WTC11 (cell line): ENCODE data around the gene BLOC1S5.

Experiments used
- ELF4 ChIP-seq: sonication (generic); formaldehyde crosslinking; IDR thresholded peaks from 2 replicates; pipeline ENCODE4 v1.8.1; 2022; ENCODE audit warnings: low read depth, mild to moderate bottlenecking, moderate library complexity, missing genetic modification reagents
- ESRRA ChIP-seq: sonication (generic); formaldehyde crosslinking; IDR thresholded peaks from 2 replicates; pipeline ENCODE4 v1.8.1; 2022; ENCODE audit warnings: mild to moderate bottlenecking, missing genetic modification reagents, borderline replicate concordance
- FOXP1 ChIP-seq: sonication (generic); formaldehyde crosslinking; IDR thresholded peaks from 2 replicates; pipeline ENCODE4 v1.8.0; 2022; ENCODE audit warnings: missing genetic modification reagents, mild to moderate bottlenecking, moderate library complexity, borderline replicate concordance
- NR3C1 ChIP-seq: sonication (generic); formaldehyde crosslinking; conservative IDR thresholded peaks from 2 replicates; pipeline ENCODE4 v1.8.1; 2023; ENCODE audit warnings: low read depth, mild to moderate bottlenecking, missing genetic modification reagents
- SP1 ChIP-seq: sonication (generic); formaldehyde crosslinking; conservative IDR thresholded peaks from 2 replicates; pipeline ENCODE4 v1.8.1; 2022; ENCODE audit warnings: missing genetic modification reagents
- TEAD4 ChIP-seq: sonication (generic); formaldehyde crosslinking; IDR thresholded peaks from 2 replicates; pipeline ENCODE4 v1.8.0; 2022; ENCODE audit warnings: mild to moderate bottlenecking, missing genetic modification reagents
- ZNF232 ChIP-seq: sonication (generic); formaldehyde crosslinking; IDR thresholded peaks from 2 replicates; pipeline ENCODE4 v1.8.0; 2022; ENCODE audit warnings: mild to moderate bottlenecking, missing genetic modification reagents
- TF ChIP-seq, protein P1 (sequence below): fragments of 200-600 bp; IDR thresholded peaks from 2 replicates; pipeline ENCODE4 v1.8.0; 2022; ENCODE audit warnings: antibody characterized with exemption
- TF ChIP-seq, protein P2 (sequence below): sonication (generic); formaldehyde crosslinking; IDR thresholded peaks from 2 replicates; pipeline ENCODE4 v1.8.0; 2022; ENCODE audit warnings: missing genetic modification reagents
- TF ChIP-seq, protein P3 (sequence below): sonication (generic); formaldehyde crosslinking; IDR thresholded peaks from 2 replicates; pipeline ENCODE4 v1.8.1; 2023; ENCODE audit warnings: mild to moderate bottlenecking, missing genetic modification reagents, moderate library complexity
- TF ChIP-seq, protein P4 (sequence below): fragments of 250-450 bp; sonication (Bioruptor Pico); IDR thresholded peaks from 2 replicates; pipeline ENCODE4 v1.8.0; 2021; ENCODE audit warnings: mild to moderate bottlenecking
- TF ChIP-seq, protein P5 (sequence below): sonication (generic); formaldehyde crosslinking; IDR thresholded peaks from 2 replicates; pipeline ENCODE4 v1.8.1; 2022; ENCODE audit warnings: low read depth, missing genetic modification reagents, borderline replicate concordance
- TF ChIP-seq, protein P6 (sequence below): fragments of 250-450 bp; sonication (Bioruptor Pico); IDR thresholded peaks from 2 replicates; pipeline ENCODE4 v1.9.0; 2021; ENCODE audit warnings: moderate library complexity, mild to moderate bottlenecking, inconsistent platforms, borderline replicate concordance
- TF ChIP-seq, protein P7 (sequence below): sonication (generic); formaldehyde crosslinking; IDR thresholded peaks from 2 replicates; pipeline ENCODE4 v1.8.1; 2023; ENCODE audit warnings: mild to moderate bottlenecking, missing genetic modification reagents

DNA sequence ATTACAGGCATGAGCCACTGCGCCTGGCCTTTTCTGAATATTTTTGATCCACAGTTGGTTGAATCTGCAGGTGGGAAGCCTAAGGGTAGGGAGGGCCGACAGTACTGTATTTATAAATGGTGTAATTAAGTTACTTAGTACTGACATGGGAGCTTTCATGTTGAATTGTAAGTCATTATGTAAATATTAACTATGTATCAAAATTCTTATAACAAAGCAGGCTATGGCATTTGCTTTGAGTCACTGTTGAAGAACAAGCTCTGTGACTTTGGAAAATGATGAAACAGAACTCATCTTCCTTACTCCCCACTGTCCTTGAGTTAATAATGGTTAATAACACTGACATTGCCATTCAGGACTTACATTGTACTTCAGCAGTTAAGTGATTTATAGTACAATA is 90.6 kb downstream of the BLOC1S5 start:
- TF ChIP-seq, protein P1, sequence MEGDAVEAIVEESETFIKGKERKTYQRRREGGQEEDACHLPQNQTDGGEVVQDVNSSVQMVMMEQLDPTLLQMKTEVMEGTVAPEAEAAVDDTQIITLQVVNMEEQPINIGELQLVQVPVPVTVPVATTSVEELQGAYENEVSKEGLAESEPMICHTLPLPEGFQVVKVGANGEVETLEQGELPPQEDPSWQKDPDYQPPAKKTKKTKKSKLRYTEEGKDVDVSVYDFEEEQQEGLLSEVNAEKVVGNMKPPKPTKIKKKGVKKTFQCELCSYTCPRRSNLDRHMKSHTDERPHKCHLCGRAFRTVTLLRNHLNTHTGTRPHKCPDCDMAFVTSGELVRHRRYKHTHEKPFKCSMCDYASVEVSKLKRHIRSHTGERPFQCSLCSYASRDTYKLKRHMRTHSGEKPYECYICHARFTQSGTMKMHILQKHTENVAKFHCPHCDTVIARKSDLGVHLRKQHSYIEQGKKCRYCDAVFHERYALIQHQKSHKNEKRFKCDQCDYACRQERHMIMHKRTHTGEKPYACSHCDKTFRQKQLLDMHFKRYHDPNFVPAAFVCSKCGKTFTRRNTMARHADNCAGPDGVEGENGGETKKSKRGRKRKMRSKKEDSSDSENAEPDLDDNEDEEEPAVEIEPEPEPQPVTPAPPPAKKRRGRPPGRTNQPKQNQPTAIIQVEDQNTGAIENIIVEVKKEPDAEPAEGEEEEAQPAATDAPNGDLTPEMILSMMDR = no peak
- TF ChIP-seq, protein P2, sequence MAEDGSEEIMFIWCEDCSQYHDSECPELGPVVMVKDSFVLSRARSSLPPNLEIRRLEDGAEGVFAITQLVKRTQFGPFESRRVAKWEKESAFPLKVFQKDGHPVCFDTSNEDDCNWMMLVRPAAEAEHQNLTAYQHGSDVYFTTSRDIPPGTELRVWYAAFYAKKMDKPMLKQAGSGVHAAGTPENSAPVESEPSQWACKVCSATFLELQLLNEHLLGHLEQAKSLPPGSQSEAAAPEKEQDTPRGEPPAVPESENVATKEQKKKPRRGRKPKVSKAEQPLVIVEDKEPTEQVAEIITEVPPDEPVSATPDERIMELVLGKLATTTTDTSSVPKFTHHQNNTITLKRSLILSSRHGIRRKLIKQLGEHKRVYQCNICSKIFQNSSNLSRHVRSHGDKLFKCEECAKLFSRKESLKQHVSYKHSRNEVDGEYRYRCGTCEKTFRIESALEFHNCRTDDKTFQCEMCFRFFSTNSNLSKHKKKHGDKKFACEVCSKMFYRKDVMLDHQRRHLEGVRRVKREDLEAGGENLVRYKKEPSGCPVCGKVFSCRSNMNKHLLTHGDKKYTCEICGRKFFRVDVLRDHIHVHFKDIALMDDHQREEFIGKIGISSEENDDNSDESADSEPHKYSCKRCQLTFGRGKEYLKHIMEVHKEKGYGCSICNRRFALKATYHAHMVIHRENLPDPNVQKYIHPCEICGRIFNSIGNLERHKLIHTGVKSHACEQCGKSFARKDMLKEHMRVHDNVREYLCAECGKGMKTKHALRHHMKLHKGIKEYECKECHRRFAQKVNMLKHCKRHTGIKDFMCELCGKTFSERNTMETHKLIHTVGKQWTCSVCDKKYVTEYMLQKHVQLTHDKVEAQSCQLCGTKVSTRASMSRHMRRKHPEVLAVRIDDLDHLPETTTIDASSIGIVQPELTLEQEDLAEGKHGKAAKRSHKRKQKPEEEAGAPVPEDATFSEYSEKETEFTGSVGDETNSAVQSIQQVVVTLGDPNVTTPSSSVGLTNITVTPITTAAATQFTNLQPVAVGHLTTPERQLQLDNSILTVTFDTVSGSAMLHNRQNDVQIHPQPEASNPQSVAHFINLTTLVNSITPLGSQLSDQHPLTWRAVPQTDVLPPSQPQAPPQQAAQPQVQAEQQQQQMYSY = no peak
- TF ChIP-seq ESRRA = no peak
- no peak for TF ChIP-seq SP1 (CRISPR knock-in tag)
- TF ChIP-seq NR3C1 (CRISPR knock-in tag) = no peak
- TF ChIP-seq, protein P3, sequence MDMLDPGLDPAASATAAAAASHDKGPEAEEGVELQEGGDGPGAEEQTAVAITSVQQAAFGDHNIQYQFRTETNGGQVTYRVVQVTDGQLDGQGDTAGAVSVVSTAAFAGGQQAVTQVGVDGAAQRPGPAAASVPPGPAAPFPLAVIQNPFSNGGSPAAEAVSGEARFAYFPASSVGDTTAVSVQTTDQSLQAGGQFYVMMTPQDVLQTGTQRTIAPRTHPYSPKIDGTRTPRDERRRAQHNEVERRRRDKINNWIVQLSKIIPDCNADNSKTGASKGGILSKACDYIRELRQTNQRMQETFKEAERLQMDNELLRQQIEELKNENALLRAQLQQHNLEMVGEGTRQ (CRISPR knock-in tag) = no peak
- TF ChIP-seq, protein P4, sequence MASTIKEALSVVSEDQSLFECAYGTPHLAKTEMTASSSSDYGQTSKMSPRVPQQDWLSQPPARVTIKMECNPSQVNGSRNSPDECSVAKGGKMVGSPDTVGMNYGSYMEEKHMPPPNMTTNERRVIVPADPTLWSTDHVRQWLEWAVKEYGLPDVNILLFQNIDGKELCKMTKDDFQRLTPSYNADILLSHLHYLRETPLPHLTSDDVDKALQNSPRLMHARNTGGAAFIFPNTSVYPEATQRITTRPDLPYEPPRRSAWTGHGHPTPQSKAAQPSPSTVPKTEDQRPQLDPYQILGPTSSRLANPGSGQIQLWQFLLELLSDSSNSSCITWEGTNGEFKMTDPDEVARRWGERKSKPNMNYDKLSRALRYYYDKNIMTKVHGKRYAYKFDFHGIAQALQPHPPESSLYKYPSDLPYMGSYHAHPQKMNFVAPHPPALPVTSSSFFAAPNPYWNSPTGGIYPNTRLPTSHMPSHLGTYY (CRISPR knock-in tag) = no peak
- no peak for TF ChIP-seq ELF4 (CRISPR knock-in tag)
- TF ChIP-seq, protein P5, sequence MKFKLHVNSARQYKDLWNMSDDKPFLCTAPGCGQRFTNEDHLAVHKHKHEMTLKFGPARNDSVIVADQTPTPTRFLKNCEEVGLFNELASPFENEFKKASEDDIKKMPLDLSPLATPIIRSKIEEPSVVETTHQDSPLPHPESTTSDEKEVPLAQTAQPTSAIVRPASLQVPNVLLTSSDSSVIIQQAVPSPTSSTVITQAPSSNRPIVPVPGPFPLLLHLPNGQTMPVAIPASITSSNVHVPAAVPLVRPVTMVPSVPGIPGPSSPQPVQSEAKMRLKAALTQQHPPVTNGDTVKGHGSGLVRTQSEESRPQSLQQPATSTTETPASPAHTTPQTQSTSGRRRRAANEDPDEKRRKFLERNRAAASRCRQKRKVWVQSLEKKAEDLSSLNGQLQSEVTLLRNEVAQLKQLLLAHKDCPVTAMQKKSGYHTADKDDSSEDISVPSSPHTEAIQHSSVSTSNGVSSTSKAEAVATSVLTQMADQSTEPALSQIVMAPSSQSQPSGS (CRISPR knock-in tag) = no peak
- TF ChIP-seq, protein P6, sequence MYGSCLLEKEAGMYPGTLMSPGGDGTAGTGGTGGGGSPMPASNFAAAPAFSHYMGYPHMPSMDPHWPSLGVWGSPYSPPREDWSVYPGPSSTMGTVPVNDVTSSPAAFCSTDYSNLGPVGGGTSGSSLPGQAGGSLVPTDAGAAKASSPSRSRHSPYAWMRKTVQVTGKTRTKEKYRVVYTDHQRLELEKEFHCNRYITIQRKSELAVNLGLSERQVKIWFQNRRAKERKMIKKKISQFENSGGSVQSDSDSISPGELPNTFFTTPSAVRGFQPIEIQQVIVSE (CRISPR knock-in tag) = no peak
- no peak for TF ChIP-seq FOXP1 (CRISPR knock-in tag)
- TF ChIP-seq TEAD4 = no peak
- no peak for TF ChIP-seq ZNF232 (CRISPR knock-in tag)
- TF ChIP-seq, protein P7, sequence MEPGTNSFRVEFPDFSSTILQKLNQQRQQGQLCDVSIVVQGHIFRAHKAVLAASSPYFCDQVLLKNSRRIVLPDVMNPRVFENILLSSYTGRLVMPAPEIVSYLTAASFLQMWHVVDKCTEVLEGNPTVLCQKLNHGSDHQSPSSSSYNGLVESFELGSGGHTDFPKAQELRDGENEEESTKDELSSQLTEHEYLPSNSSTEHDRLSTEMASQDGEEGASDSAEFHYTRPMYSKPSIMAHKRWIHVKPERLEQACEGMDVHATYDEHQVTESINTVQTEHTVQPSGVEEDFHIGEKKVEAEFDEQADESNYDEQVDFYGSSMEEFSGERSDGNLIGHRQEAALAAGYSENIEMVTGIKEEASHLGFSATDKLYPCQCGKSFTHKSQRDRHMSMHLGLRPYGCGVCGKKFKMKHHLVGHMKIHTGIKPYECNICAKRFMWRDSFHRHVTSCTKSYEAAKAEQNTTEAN (CRISPR knock-in tag) = no peak
